Ascending aorta (tissue), 2 donors: Measurements from ENCODE around the gene ANTXR1. TPM values are rescaled to one million over a fixed set of nuclear protein-coding genes. Genes with fewer than 3 reads are reported as not detected.
A peak's percentile ranks its signal among the peaks of the same experiment; 100 is the strongest.

ENCODE experiments used
- DNase-seq, 2 donors: peaks; one replicate each; pipeline ENCODE4 v3.0.0-alpha.2; 2019; ENCODE audit warnings: low spot score in 2 of 2
- H3K27ac ChIP-seq, 2 donors: fragments of 200-600 bp; sonication (generic); one replicate each; pipeline ENCODE4 v1.5.1; 2016 to 2017; ENCODE audit warnings: mild to moderate bottlenecking in 1 of 2
- H3K27me3 ChIP-seq: fragments of 200-600 bp; sonication (generic); one replicate; pipeline ENCODE4 v1.5.1; 2017
- H3K36me3 ChIP-seq, 2 donors: fragments of 200-600 bp; sonication (generic); one replicate each; pipeline ENCODE4 v1.5.1; 2016
- H3K4me1 ChIP-seq, 2 donors: fragments of 200-600 bp; sonication (generic); one replicate each; pipeline ENCODE4 v1.5.1; 2016 to 2017; ENCODE audit warnings: mild to moderate bottlenecking in 1 of 2
- H3K4me3 ChIP-seq, 2 donors: fragments of 200-600 bp; sonication (generic); one replicate each; pipeline ENCODE4 v1.5.1; 2016 to 2017; ENCODE audit warnings: mild to moderate bottlenecking in 1 of 2
- H3K9me3 ChIP-seq, 2 donors: fragments of 200-600 bp; sonication (generic); one replicate each; pipeline ENCODE4 v1.5.1; 2016
- intact Hi-C: fragments of 100-400 bp; cut with DNase I; formaldehyde crosslinking; loops from one replicate; pipeline ENCODE4 v1.15.1; 2023
- total RNA-seq: library from RNA; depleted of rRNA; stranded (reverse); fragments of >200 nt; gene quantifications from one replicate; pipeline ENCODE4 v1.1.0, GENCODE V29; 2016
- TF ChIP-seq, protein P1 (sequence below), 3 experiments: fragments of 200-600 bp in 2 of 3; fragments of 450-650 bp in 1 of 3; sonication (generic) in 2 of 3; IDR thresholded peaks; one replicate each; pipeline ENCODE4 v1.5.1; 2016 to 2019; ENCODE audit warnings: antibody characterized with exemption in 3 of 3, mild to moderate bottlenecking in 1 of 3, moderate library complexity in 1 of 3

Gene ANTXR1
- total RNA-seq, 1 donor from 2014 or later = 90.3 TPM

DNA sequence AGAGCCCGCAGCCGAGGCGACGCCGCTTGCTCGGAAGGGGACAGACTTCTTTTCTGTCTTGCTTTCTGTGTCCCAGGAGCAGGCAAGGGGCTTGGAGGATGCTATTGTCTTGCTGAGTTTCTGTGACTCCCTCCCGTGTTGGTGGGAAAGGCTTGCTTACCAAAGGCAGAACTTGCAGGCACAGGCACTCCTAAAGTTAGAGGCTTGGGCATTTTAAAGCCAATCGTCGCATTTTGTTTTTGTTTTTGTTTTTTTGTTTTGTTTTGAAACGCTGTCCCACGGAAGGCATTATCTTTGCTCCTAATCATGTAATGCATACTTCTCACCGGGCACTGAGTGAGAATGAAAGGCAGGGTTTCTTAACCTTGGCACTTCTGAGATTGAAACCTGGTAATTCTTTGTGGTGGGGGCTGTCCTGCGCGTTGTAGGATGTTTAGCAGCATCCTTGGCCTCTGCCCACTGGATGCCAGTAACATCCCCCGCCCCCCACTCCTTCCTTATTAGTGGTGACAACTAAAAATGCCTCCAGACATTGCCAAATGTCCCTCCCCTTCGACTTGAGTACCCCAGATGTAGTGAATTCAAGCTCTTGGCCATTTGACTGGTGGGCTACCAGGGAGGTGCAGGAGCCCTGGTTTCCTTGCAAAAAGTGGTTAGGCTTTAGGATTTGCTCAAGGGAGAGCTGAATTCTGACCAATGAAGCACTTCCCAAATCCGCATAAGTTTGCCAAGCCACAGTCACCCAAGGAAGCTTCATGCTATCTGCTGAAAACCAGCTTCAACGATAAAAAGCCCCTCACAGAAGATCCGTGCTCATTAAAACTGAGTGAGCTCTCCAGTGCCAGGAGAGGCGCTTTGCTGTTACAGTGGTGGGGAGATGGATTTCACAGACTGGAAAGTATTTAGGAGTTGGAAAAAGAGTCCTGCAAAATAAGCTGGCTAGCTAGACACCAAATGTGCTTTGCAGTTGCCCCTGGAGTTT, 1.2 kb downstream of the ANTXR1 start:
- intact Hi-C loops = loop anchor here (1.0 to 5.0 kb wide), 5 partner anchors 72 to 293 kb away; no protein-coding TSS in a partner anchor
- Histone ChIP-seq H3K4me1 (peaks cover 0 to 24% of the 10 kb centered on the region in 2 donors), H3K36me3 (no peaks in the 10 kb centered on the region), H3K9me3 (no peaks in the 10 kb centered on the region), H3K27ac (peak overlapping the region; percentile 81 to 87), H3K4me3 (peak overlapping the region; percentile 77 to 87), H3K27me3 (no peaks in the 10 kb centered on the region)
- DNase-seq = peak in 1 of 2 donors; percentile 68
- TF ChIP-seq, protein P1, sequence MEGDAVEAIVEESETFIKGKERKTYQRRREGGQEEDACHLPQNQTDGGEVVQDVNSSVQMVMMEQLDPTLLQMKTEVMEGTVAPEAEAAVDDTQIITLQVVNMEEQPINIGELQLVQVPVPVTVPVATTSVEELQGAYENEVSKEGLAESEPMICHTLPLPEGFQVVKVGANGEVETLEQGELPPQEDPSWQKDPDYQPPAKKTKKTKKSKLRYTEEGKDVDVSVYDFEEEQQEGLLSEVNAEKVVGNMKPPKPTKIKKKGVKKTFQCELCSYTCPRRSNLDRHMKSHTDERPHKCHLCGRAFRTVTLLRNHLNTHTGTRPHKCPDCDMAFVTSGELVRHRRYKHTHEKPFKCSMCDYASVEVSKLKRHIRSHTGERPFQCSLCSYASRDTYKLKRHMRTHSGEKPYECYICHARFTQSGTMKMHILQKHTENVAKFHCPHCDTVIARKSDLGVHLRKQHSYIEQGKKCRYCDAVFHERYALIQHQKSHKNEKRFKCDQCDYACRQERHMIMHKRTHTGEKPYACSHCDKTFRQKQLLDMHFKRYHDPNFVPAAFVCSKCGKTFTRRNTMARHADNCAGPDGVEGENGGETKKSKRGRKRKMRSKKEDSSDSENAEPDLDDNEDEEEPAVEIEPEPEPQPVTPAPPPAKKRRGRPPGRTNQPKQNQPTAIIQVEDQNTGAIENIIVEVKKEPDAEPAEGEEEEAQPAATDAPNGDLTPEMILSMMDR (IDR thresholded peaks at IDR 0.05) = peak in 1 of 3 experiments; percentile 16

DNA sequence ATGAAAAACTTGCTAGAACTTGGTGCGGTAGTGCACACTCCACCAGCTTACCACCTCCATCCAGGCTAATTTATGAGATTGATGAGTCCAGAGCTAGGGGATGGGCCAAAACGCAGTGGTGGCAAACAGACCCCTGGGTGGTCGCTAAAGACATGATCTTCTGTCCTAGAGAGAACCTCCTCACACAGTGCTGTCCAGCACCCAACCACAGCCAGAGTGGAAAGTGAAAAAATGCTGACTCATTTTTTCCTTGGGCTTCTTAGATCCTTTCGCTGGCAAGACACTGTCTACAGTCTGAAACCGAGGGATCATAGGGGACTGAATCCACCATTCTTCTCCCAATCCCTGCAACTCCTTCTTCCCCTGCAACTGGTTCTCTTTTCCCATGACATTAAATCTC, 4.1 kb downstream of the ANTXR1 start:
- Histone ChIP-seq H3K4me1 (peaks cover 0 to 47% of the 10 kb centered on the region in 2 donors), H3K4me3 (peak overlapping the region; percentile 25 to 77), H3K27me3 (no peaks in the 10 kb centered on the region), H3K9me3 (no peaks in the 10 kb centered on the region), H3K36me3 (no peaks in the 10 kb centered on the region), H3K27ac (peak overlapping the region; percentile 26 to 40)
- DNase-seq = no peak
- intact Hi-C loops = loop anchor here (5.0 kb wide), 1 partner anchor 50 kb away; no protein-coding TSS in a partner anchor
- TF ChIP-seq, protein P1 (IDR thresholded peaks at IDR 0.05) = no peak

DNA sequence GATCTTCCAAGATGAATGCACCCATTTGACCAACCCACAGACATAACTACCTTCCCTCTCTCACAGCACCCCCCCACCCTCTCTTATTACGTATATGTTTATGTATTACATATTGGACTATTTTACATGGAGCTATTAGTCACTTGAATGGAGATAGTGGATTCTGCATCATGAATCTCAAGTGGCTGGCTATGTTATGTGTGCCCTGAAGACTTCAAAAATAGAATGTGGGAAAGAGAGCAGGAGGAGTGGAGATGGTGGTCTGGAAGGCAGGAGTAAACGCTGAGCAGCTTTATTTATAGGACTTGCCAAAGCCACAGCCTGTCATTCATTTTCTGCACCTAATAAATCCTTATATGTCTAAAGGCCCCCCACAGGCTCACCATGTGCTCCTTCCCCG, 4.9 kb downstream of the ANTXR1 start:
- no peak for DNase-seq
- no peaks in the 10 kb centered on the region for H3K27me3 ChIP-seq
- intact Hi-C loops = loop anchor here (5.0 kb wide), 1 partner anchor 49 kb away; no protein-coding TSS in a partner anchor
- no peaks in the 10 kb centered on the region for H3K9me3 ChIP-seq
- TF ChIP-seq, protein P1 (IDR thresholded peaks at IDR 0.05) = no peak
- peak overlapping the region; percentile 26 to 40 for H3K27ac ChIP-seq
- H3K4me1 ChIP-seq = peaks cover 0 to 49% of the 10 kb centered on the region in 2 donors
- H3K36me3 ChIP-seq = no peaks in the 10 kb centered on the region
- peak overlapping the region in 1 of 2 donors; percentile 77 for H3K4me3 ChIP-seq

DNA sequence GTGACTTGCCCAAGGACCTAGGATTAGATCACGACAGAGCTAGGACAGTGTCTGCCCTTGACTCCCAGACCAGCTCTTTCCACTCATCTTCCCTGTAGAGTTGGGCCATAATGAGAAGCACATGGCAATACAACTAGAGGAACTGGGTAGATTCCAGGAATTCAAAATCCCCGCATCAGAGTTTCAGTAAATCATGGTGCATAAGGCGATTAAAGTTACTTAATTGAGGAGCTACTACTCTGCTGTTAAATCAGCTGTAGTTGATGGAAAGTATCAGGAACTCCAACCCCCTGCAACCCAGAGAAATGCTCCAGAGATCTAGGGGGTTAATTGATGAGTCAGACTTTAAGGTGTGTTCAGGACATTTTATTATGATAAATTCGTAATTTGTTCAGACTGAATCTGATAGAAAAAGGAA, 5.7 kb downstream of the ANTXR1 start:
- H3K36me3 ChIP-seq = no peaks in the 10 kb centered on the region
- TF ChIP-seq, protein P1 (IDR thresholded peaks at IDR 0.05) = no peak
- no peaks in the 10 kb centered on the region for H3K27me3 ChIP-seq
- H3K9me3 ChIP-seq = no peaks in the 10 kb centered on the region
- peaks cover 0 to 50% of the 10 kb centered on the region in 2 donors for H3K4me1 ChIP-seq
- H3K4me3 ChIP-seq = peak overlapping the region in 1 of 2 donors; percentile 15
- intact Hi-C loops = loop anchor here (5.0 kb wide), 1 partner anchor 49 kb away; no protein-coding TSS in a partner anchor
- no peak overlapping the region for H3K27ac ChIP-seq
- DNase-seq = no peak

DNA sequence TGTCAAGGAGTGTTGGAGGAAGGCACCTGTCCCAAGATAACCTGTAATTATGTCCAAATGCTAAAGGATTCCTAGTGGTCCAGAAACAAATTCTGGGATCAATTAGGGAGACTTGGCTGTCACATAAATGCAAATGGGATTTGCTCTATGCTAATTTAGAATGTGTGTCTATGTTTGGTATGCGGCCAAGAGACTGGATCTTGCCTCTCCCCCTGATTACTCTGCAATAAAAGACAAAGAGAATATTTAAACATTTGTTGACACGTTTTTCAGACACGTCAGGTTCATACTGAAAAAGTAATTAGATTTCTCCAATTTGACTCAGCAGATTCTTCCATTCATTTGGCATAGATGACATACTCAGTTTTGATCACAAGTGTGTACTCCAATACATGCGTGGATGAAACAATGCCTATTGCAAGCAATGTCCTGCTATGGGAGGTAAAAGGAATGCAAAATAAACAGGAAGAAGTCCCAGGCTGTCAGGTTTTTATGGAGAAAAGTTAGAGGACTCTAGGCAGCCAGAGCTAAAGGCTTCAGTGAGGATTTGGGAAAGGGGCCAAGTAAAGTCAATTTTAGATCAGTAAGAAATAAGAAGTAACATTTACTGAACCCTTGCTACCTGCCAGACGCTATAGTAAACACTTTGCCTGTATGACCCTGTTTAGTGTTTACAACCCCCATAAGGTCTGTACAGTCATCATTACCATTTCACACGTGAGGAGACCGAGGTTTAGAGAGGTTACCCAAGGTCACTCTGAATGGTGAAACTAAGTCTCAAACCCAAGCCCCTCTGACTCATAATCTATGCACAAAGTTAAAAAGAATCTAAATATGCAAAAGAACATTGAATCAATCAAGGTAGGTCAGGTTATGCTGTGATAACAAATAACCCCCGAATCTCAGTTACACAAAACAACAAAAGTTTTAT, 7.8 kb downstream of the ANTXR1 start:
- Histone ChIP-seq H3K9me3 (no peaks in the 10 kb centered on the region), H3K27me3 (no peaks in the 10 kb centered on the region), H3K36me3 (no peaks in the 10 kb centered on the region), H3K4me3 (no peak overlapping the region), H3K4me1 (peaks cover 0 to 55% of the 10 kb centered on the region in 2 donors), H3K27ac (no peak overlapping the region)
- no peak for DNase-seq
- TF ChIP-seq, protein P1 (IDR thresholded peaks at IDR 0.05) = no peak
- intact Hi-C loops = no loop called here
